B cell (primary cell): ENCODE data around the gene AP3S1.

ENCODE experiments used
- EZH2 ChIP-seq: IDR thresholded peaks from 2 replicates; pipeline ENCODE4 v1.6.1; 2012; ENCODE audit warnings: borderline replicate concordance, low read depth, mild to moderate bottlenecking, moderate library complexity, low read length; ENCODE audit not compliant: insufficient read depth, poor library complexity, severe bottlenecking
- TF ChIP-seq, protein P1 (sequence below): fragments of 200-600 bp; IDR thresholded peaks from one replicate; pipeline ENCODE4 v1.8.0; 2022; ENCODE audit warnings: antibody characterized with exemption, mild to moderate bottlenecking

DNA sequence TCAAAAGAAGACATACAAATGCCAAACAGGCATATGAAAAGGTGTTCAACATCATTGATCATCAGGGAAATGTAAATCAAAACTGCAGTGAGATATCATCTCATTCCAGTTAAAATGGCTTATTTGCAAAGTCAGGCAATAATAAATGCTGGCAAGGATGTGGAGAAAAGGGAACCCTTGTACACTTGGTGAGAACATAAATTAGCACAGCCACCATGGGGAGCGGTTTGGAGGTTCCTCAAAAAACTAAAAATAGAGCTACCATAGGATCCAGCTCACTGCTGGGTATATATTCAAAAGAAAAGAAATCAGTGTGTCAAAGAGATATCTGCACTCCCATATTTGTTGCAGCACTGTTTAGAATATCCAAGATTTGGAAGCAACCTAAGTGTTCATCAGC is 50.3 kb downstream of the AP3S1 start:
- TF ChIP-seq, protein P1, sequence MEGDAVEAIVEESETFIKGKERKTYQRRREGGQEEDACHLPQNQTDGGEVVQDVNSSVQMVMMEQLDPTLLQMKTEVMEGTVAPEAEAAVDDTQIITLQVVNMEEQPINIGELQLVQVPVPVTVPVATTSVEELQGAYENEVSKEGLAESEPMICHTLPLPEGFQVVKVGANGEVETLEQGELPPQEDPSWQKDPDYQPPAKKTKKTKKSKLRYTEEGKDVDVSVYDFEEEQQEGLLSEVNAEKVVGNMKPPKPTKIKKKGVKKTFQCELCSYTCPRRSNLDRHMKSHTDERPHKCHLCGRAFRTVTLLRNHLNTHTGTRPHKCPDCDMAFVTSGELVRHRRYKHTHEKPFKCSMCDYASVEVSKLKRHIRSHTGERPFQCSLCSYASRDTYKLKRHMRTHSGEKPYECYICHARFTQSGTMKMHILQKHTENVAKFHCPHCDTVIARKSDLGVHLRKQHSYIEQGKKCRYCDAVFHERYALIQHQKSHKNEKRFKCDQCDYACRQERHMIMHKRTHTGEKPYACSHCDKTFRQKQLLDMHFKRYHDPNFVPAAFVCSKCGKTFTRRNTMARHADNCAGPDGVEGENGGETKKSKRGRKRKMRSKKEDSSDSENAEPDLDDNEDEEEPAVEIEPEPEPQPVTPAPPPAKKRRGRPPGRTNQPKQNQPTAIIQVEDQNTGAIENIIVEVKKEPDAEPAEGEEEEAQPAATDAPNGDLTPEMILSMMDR: no peak
- no peak for TF ChIP-seq EZH2
